Tibial nerve (tissue), 4 donors: Measurements from ENCODE around the gene DNAJC12.

Source experiments
- EP300 ChIP-seq, 2 donors: sonication (generic); formaldehyde crosslinking; IDR thresholded peaks; one replicate each; pipeline ENCODE4 v1.6.1; 2017; ENCODE audit warnings: antibody characterized with exemption in 2 of 2, mild to moderate bottlenecking in 1 of 2
- POLR2A ChIP-seq, 2 donors: fragments of 450-650 bp; IDR thresholded peaks; one replicate each; pipeline ENCODE4 v1.6.1; 2017; ENCODE audit warnings: antibody characterized with exemption in 2 of 2, mild to moderate bottlenecking in 2 of 2, moderate library complexity in 2 of 2
- TF ChIP-seq, protein P1 (sequence below), 5 experiments: fragments of 200-600 bp in 3 of 5; fragments of 450-650 bp in 2 of 5; sonication (generic) in 3 of 5; IDR thresholded peaks; one replicate each; pipeline ENCODE4 v1.5.1; 2016 to 2019; ENCODE audit warnings: antibody characterized with exemption in 5 of 5, mild to moderate bottlenecking in 3 of 5, moderate library complexity in 2 of 5

DNA sequence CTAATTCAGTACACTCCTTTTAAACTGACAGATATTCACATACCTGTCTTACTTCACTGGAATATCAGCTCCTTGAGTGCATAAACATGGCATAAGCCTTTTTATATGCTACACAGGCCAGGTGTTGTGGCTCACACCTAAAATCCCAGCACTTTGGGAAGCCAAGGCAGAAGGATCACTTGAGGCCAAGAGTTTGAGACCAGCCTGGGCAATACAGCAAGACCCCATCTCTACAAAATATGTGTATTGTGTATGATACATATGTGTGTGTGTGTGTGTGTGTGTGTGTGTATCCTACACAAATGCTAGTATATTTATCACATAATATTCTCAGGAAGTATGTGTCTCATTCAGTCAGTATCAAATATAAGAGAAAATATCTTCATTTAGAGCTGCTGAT is 45.3 kb downstream of the DNAJC12 start:
- TF ChIP-seq POLR2A (IDR thresholded peaks at IDR 0.05): no peak
- TF ChIP-seq, protein P1, sequence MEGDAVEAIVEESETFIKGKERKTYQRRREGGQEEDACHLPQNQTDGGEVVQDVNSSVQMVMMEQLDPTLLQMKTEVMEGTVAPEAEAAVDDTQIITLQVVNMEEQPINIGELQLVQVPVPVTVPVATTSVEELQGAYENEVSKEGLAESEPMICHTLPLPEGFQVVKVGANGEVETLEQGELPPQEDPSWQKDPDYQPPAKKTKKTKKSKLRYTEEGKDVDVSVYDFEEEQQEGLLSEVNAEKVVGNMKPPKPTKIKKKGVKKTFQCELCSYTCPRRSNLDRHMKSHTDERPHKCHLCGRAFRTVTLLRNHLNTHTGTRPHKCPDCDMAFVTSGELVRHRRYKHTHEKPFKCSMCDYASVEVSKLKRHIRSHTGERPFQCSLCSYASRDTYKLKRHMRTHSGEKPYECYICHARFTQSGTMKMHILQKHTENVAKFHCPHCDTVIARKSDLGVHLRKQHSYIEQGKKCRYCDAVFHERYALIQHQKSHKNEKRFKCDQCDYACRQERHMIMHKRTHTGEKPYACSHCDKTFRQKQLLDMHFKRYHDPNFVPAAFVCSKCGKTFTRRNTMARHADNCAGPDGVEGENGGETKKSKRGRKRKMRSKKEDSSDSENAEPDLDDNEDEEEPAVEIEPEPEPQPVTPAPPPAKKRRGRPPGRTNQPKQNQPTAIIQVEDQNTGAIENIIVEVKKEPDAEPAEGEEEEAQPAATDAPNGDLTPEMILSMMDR (IDR thresholded peaks at IDR 0.05): no peak
- TF ChIP-seq EP300 (IDR thresholded peaks at IDR 0.05): no peak
